ENCODE results near the gene AKR1D1.
"Not testable (repeated sequence)": the region's sequence is repeated elsewhere in the genome, so short reads cannot be mapped to it uniquely, and the experiment has no call there.

AKR1D1 gene

GRCh38 chr7:138076196-138076595 is at the start of gene AKR1D1:
TSS of gene AKR1D1 (plus strand) at chr7:138076459. CDS start at chr7:138076519, 60 bp downstream.
- DNase-seq: no peak

GRCh38 chr7:138027100-138027499 is 49.2 kb upstream of the AKR1D1 start:
- no peak for DNase-seq

- DNase-seq: no peak
These were observed 47.1 kb upstream of the AKR1D1 start for GRCh38 chr7:138029126-138029525.

DNA sequence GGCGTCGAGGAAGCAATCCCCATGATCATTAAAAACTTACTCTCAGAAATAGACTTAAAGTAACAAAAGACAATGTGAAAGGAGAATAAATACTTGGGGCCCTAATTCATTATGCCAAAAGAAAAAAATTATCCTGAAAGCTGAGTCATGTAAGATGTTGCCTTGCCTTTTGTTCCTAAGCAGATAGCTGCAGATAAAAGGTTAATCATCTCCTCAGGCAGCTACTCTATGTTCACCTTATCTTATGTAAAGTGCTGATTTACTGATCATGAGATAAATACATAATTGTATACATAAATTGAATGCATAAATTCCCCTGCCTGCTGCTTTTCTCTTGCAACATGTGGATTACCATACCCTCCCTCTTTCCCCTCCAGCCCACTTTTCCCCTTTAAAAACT is 46.3 kb upstream of the AKR1D1 start:
- no peak for DNase-seq

GRCh38 chr7:138030679-138031351 is 45.4 kb upstream of the AKR1D1 start:
- no peak for DNase-seq

DNA sequence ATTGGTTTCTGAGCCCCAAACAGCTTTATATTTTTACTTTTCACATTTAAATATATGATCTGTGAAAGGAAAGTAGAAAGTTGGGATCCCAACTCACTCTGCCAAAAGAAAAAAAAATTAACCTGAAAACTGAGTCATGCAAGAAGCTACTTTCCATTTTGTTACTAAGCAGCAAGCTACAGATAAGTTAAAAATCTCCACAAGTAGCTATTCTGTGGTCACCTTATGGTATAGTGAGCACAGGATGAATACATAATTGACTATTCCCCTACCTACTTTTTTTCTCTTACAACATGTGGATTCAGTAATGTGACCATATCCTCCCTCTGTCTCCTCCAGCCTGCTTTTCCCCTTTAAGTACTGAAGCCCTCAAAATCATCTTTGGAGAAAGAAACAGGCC is 44.1 kb upstream of the AKR1D1 start:
- no peak for DNase-seq

- no peak for DNase-seq
These were observed 43.5 kb upstream of the AKR1D1 start for GRCh38 chr7:138032770-138033169.

DNA sequence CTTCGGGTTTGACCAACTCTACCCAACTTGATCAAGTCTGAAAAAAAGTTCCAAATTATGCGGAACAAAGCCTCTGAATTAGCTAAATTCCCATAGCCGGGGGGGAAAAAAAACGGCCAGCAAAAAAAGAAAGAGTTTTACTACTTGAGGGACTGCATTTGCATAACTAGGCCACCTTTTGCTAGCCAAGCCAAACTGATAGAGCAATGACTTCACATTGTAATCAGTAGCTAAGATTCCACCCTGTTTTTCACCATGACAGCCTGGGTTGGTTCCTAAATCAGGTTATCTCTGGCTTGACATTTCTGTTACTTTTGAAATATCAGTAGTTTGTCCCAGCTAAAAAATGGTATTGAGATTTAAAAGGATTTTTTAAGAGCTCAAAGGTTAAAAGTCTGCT is 43.0 kb upstream of the AKR1D1 start:
- no peak for DNase-seq

DNA sequence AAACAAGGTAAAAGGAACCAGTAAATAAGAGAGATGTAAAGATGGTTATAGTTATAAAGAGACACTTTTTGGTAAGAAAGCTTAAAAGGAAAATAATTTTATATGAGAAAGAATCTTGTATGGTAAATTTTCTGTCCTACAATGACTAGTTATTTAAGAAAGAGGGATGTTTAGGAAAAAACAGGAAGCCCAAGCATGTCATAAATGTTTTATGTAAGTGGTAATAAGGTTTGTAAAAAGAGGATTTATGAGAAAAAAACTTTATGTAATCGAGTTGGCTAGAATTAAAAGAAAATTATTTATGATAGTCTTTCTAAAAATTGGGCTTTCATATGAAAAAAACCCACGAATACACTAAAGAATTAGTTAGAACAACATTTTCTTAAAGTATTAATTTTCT is 40.1 kb upstream of the AKR1D1 start:
- DNase-seq: no peak

- not testable (repeated sequence) for DNase-seq
These were observed 36.2 kb upstream of the AKR1D1 start for GRCh38 chr7:138040063-138040462.

DNA sequence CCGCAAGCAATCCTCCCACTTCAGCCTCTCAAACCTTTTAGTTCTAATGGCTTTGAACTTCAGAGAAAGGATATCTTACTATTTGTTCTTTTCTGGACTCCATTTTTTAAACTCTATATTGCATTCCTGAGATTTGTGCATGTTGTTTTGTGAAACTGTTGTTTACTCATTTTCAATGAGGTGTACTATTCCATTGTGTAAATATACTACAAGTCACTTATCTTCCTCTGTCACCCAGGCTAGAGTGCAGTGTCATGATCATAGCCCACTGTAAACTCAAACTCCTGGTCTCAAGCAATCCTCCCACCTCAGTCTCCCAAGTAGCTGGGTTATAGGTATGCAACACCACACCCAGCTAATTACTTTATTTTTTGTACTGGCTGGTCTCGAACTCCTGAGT is 31.4 kb upstream of the AKR1D1 start:
- no peak for DNase-seq

DNA sequence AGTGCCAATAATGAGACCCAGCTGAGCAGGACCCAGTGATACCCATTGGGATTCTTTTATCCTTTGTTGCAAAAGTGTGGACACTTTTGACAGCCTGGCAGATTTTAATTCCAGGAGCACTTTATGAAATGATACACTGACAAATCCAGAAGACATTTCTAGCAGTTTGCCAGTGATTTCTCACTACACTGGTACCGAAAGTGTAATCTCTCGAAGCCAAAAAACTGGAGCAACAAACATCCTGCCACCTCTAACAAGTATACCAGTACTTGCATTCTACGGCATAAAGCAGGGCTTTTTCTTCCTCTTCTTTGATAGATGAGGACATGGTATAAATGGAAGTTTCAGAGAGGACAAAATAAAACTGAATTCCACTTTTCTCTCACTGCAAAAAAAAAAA is 28.4 kb upstream of the AKR1D1 start:
- no peak for DNase-seq

DNA sequence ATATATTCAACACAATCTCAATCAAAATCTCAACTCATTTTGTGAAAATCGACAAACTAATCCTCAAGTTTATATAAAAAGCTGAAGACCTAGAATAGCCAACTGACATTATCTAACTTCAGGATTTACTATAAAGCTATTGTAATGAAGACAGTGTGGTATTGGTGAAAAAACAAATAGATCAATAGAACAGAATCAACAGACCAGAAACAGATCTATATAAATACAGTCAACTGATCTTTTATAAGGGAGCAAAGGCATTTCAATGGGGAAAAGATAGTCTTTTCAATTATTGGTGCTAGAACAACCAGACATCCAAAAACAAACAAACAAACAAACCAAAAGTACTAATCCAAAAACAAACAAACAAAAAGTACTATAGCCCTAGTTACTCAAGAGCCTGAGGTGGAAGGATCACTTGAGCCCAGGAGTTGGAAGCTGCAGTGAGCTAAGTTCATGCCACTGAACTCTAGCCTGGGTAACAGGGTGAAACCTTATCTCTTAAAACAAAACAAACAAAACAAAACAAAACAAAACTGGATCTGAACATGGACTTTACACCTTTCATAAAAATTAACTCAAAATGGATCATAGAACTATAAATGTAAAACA is 26.6 kb upstream of the AKR1D1 start:
- no peak for DNase-seq

DNA sequence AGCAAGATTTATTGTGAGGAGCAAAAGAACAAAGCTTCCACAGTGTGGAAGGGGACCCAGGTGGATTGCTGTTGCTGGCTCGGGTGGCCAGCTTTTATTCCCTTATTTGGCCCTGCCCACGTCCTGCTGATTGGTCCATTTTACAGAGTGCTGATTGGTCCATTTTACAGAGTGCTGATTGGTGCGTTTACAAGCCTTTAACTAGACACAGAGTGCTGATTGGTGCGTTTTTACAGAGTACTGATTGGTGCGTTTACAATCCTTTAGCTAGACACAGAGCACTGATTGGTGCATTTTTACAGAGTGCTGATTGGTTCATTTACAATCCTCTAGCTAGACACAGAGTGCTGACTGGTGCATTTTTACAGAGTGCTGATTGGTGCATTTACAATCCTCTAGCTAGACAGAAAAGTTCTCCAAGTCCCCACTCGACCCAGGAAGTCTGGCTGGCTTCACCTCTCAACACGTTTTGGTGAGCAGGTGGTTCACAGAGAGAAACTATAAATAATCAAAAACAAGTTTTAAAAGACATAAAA is 24.5 kb upstream of the AKR1D1 start:
- DNase-seq: not testable (repeated sequence)

GRCh38 chr7:138052696-138053095 is 23.6 kb upstream of the AKR1D1 start:
- DNase-seq: no peak

DNA sequence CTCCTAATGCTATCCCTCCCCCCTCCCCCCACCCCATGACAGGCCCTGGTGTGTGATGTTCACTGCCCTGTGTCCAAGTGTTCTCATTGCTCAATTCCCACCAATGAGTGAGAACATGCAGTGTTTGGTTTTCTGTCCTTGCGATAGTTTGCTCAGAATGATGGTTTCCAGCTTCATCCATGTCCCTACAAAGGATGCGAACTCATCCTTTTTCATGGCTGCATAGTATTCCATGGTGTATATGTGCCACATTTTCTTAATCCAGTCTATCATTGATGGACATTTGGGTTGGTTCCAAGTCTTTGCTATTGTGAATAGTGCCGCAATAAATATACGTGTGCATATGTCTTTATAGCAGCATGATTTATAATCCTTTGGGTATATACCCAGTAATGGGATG is 20.6 kb upstream of the AKR1D1 start:
- not testable (repeated sequence) for DNase-seq

DNA sequence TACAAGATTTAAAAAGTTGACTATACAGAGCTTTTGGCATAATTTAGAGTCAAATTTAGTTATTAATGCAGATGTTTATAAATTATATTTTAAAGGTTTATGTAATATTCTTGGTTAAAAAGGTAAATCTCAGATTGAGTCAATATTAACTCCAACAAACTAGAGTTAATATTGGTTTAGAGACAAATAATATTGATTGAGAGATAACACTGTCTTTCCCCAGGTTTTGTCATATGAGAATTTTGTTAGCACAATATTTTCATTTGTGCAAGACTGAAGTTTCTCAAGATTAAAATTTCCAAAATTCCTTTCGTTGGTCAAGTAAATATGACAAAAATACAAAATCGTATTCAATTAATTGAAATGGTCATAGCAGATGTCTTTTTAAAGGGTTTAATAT is 12.9 kb upstream of the AKR1D1 start:
- no peak for DNase-seq

DNA sequence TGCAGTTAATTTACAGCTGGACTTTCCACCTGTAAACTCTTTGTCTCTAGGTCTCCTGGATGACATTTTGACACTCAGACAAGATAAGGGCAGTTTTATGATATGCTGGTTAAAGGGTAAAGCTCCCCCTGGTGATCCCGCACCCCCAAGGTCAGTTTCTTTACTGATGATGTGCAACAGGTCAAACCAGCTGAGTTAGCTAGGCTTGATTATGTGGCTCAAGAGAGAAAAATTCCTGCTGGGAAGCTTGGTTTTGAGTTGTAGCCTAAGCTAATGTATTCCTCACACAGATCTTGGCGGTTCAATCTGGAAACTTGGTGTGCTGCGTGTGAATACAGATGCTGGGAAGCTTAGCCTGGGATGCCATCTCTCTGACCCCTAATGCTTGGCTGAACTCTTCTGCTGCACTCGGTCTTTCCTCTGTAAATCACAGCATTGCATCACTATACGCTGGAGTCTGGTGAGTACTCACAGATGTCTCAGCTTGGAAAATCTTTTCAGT is 11.4 kb upstream of the AKR1D1 start:
- DNase-seq: no peak

DNA sequence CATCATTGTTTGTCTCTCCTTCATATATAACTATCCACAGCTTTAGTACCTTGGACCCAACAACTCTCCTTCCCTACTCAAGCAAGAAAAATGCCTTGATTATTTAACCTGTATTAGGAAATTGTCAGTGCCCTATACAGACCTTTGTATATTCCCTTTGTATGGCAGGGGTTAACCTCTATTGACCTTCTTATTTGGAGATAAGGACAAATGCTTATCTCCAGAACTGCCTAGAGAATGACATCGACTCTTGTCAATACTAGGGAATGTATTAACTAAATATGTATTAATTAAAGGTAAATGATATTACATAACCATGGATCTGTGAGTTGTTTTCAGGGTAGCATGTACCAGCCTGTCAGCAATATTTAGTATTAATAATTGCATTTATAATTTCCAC is 10.4 kb upstream of the AKR1D1 start:
- DNase-seq: no peak

DNA sequence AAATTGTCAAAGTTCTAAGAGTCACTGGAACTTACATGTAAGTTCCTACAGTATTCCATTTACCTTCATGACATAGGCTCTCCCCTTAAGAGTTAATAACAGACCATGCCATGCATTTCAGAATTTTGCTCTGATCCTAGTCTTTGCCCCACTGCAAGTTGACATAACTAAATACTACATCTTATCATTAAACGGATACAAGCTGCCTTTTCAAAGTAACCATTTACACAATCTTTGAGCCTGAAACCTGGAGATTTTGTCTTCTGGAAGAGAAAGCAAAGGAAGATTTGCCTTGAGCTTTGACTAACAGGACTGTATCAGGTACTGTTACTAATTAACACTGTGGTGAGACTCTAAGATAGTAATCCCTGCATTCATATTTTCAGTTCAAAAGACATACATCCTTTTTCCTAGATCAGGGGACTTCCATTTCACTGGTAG is 9.3 kb upstream of the AKR1D1 start:
- DNase-seq: no peak

DNA sequence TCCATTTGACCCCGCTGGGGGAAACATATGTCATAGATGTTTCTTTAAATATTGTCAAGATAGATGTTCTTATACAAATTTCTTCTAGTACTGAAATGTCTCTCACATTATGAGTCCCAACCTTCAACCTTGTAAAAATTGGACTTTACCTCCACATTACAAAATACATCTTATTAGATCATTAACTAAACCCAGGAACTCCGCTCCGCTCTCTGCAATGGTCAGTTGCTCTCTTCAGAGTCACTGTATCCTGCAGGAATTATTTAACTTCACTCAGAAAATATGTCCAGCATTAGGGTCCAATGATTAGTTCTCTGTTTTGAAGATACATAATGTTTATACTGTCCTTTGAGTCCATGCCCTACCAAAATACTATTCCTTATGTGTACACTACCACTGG is 8.5 kb upstream of the AKR1D1 start:
- DNase-seq: no peak

DNA sequence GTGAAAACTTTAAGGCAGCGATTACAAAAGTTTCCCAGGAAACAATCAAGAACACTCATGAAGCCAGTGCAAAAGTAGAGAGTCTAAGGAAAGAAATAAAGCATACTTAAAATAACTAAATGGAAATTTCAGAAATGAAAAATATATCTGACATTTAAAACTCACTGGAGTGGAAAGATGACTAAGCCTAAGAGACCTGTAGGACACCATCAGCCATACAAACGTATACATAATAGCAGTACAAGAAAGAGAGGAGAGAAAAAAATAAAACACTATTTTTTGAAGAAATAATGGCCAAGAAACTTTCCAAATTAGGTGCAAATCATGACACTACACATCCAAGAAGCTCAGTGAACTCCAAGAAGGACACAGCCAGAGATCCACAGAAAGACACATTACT is 5.4 kb upstream of the AKR1D1 start:
- DNase-seq: no peak

- no peak for DNase-seq
These were observed 3.5 kb upstream of the AKR1D1 start for GRCh38 chr7:138072726-138073125.

DNA sequence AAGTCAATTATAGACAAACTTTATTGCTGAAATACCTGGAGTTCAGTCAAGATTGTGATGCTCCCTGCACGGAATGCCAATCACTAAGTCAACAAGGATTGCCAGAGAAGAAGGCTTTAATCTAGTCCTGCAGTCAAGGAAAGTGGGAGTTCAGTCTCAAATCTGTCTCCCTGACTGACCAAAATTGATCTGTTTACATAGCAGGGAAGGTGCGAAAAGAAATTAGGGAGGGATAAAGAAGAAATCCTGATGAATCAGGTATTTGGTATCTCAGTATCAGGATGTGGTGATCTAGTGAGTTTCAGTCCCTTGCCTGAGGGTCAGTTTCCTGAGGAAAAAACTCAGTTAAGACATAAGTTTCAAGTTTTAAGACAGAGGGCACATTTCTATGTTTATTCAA is 2.1 kb upstream of the AKR1D1 start:
- no peak for DNase-seq

- no peak for DNase-seq
These were observed 1.7 kb upstream of the AKR1D1 start for GRCh38 chr7:138074540-138074939.
